IMR-90 (cell line): Measurements from ENCODE around the gene CDKN1C. TPM values are rescaled to one million over a fixed set of nuclear protein-coding genes. Genes with fewer than 3 reads are reported as not detected.

ENCODE experiments used
- ATAC-seq: fragments of 200-7000 bp; cut with Tn5 transposase; 2 replicates; pipeline ENCODE4 v1.9.1; 2020; ENCODE audit warnings: low read depth, mild to moderate bottlenecking, moderate library complexity
- BruUV-seq: library from RNA; stranded (reverse); fragments of 400-500 nt; replicated peaks from 2 replicates; lab custom pipeline; 2021; lab: Mats Ljungman, UMichigan
- CTCF ChIA-PET: fragments of 300-600 bp; formaldehyde crosslinking; extraction: SDS; loops from one replicate; lab custom pipeline; 2021; ENCODE audit warnings: antibody characterized with exemption; lab: Yijun Ruan, JAX
- POLR2A ChIA-PET: fragments of 300-600 bp; sonication (Branson Sonifier 250); formaldehyde crosslinking; loops from one replicate; lab custom pipeline; 2022; ENCODE audit warnings: antibody characterized with exemption; ENCODE audit not compliant: unreplicated experiment; lab: Charles Lee
- DNase-seq: peaks from one replicate; pipeline ENCODE4 v3.0.0; 2013
- H2AFZ ChIP-seq: replicated peaks from 2 replicates; pipeline ENCODE3; 2013; ENCODE audit warnings: low read length, mild to moderate bottlenecking; ENCODE audit not compliant: poor library complexity
- H2AK5ac ChIP-seq: 2 replicates; pipeline ENCODE4 v1.6.1; 2013; ENCODE audit warnings: low read depth, low read length, inconsistent platforms
- H2AK9ac ChIP-seq: replicated peaks from 2 replicates; pipeline ENCODE3; 2013; ENCODE audit warnings: mild to moderate bottlenecking, low read depth, low read length, moderate library complexity; ENCODE audit not compliant: poor library complexity
- H2BK120ac ChIP-seq: 2 replicates; pipeline ENCODE4 v1.6.1; 2013; ENCODE audit warnings: low read depth, low read length, inconsistent platforms
- H2BK15ac ChIP-seq: 3 replicates; pipeline ENCODE4 v1.6.1; 2013; ENCODE audit warnings: low read depth, low read length, inconsistent platforms
- H2BK20ac ChIP-seq: 2 replicates; pipeline ENCODE4 v1.6.1; 2013; ENCODE audit warnings: low read depth, mild to moderate bottlenecking, inconsistent platforms, low read length, moderate library complexity
- H2BK5ac ChIP-seq: 2 replicates; pipeline ENCODE4 v1.6.1; 2013; ENCODE audit warnings: mild to moderate bottlenecking, low read depth, low read length, inconsistent platforms; ENCODE audit not compliant: poor library complexity, severe bottlenecking
- H3K14ac ChIP-seq: replicated peaks from 2 replicates; pipeline ENCODE4 v1.6.1; 2013; ENCODE audit warnings: low read depth, low read length, inconsistent platforms
- H3K18ac ChIP-seq: 2 replicates; pipeline ENCODE4 v1.6.1; 2013; ENCODE audit warnings: low read depth, low read length, control low read depth
- H3K23ac ChIP-seq: 2 replicates; pipeline ENCODE4 v1.6.1; 2013; ENCODE audit warnings: low read depth, low read length, inconsistent platforms
- H3K27ac ChIP-seq: 2 replicates; pipeline ENCODE4 v1.5.1; 2013; ENCODE audit warnings: mild to moderate bottlenecking, control low read depth, low read length; ENCODE audit not compliant: insufficient read depth
- H3K27me3 ChIP-seq: 2 replicates; pipeline ENCODE4 v1.6.1; 2013; ENCODE audit warnings: low read length; ENCODE audit not compliant: control insufficient read depth, insufficient read depth
- H3K36me3 ChIP-seq: 2 replicates; pipeline ENCODE4 v1.6.1; 2013; ENCODE audit warnings: low read length, mixed read lengths; ENCODE audit not compliant: control insufficient read depth, insufficient read depth
- H3K4ac ChIP-seq: 2 replicates; pipeline ENCODE4 v1.6.1; 2013; ENCODE audit warnings: low read depth, low read length, inconsistent platforms
- H3K4me1 ChIP-seq: 2 replicates; pipeline ENCODE4 v1.6.1; 2013; ENCODE audit warnings: low read length, mixed read lengths; ENCODE audit not compliant: control insufficient read depth, insufficient read depth
- H3K4me2 ChIP-seq: 2 replicates; pipeline ENCODE4 v1.6.1; 2013; ENCODE audit warnings: low read depth, mild to moderate bottlenecking, control low read depth, low read length, moderate library complexity
- H3K4me3 ChIP-seq: 2 replicates; pipeline ENCODE4 v1.5.1; 2013; ENCODE audit warnings: low read depth, mild to moderate bottlenecking, control low read depth, low read length, moderate library complexity; ENCODE audit not compliant: insufficient read depth
- H3K56ac ChIP-seq: 2 replicates; pipeline ENCODE4 v1.6.1; 2013; ENCODE audit warnings: low read length, inconsistent platforms; ENCODE audit not compliant: insufficient read depth; ENCODE audit errors: extremely low read depth
- H3K79me1 ChIP-seq, 2 experiments: 2 replicates each; pipeline ENCODE4 v1.6.1; 2013; ENCODE audit warnings: low read length in 2 of 2, inconsistent platforms in 1 of 2, low read depth in 1 of 2
- H3K9ac ChIP-seq: 2 replicates; pipeline ENCODE4 v1.6.1; 2013; ENCODE audit warnings: low read depth, low read length, control low read depth
- H3K9me1 ChIP-seq: 2 replicates; pipeline ENCODE4 v1.6.1; 2013; ENCODE audit warnings: low read length, inconsistent platforms; ENCODE audit not compliant: insufficient read depth
- H3K9me3 ChIP-seq: 2 replicates; pipeline ENCODE4 v1.6.1; 2013; ENCODE audit warnings: low read length; ENCODE audit not compliant: control insufficient read depth, insufficient read depth
- H4K20me1 ChIP-seq: 2 replicates; pipeline ENCODE4 v1.6.1; 2013; ENCODE audit warnings: low read length, inconsistent platforms; ENCODE audit not compliant: insufficient read depth
- H4K5ac ChIP-seq: 2 replicates; pipeline ENCODE4 v1.6.1; 2013; ENCODE audit warnings: mild to moderate bottlenecking, low read depth, low read length, control low read depth
- H4K8ac ChIP-seq, 2 experiments: 2 replicates each; pipeline ENCODE4 v1.6.1; 2013; ENCODE audit warnings: low read depth in 2 of 2, low read length in 2 of 2, control low read depth in 1 of 2, inconsistent platforms in 1 of 2
- H4K91ac ChIP-seq: 2 replicates; pipeline ENCODE4 v1.6.1; 2013; ENCODE audit warnings: low read depth, low read length, inconsistent platforms; ENCODE audit not compliant: insufficient read depth
- BHLHE40 ChIP-seq: fragments of 150-350 bp; IDR thresholded peaks from 2 replicates; pipeline ENCODE4 v1.6.1; 2016; ENCODE audit warnings: mild to moderate bottlenecking, low read depth, low read length
- CEBPB ChIP-seq: IDR thresholded peaks from 2 replicates; pipeline ENCODE4 v1.6.1; 2012; ENCODE audit warnings: low read depth, low read length, improper control_type of control experiment
- ELK1 ChIP-seq: fragments of 150-350 bp; IDR thresholded peaks from 2 replicates; pipeline ENCODE4 v1.6.1; 2016; ENCODE audit warnings: low read depth, mild to moderate bottlenecking, low read length, moderate library complexity, borderline replicate concordance
- MAZ ChIP-seq: IDR thresholded peaks from 2 replicates; pipeline ENCODE4 v1.6.1; 2012; ENCODE audit warnings: low read depth, mild to moderate bottlenecking, low read length, improper control_type of control experiment, moderate library complexity, borderline replicate concordance
- NFE2L2 ChIP-seq: fragments of 150-350 bp; IDR thresholded peaks from 2 replicates; pipeline ENCODE4 v1.6.1; 2016; ENCODE audit warnings: low read depth, mild to moderate bottlenecking, low read length
- RCOR1 ChIP-seq: IDR thresholded peaks from 2 replicates; pipeline ENCODE4 v1.6.1; 2012; ENCODE audit warnings: mild to moderate bottlenecking, low read length, improper control_type of control experiment; ENCODE audit not compliant: insufficient replicate concordance
- RFX5 ChIP-seq: IDR thresholded peaks from 2 replicates; pipeline ENCODE4 v1.8.0; 2012; ENCODE audit warnings: low read depth, mild to moderate bottlenecking, low read length, moderate library complexity
- WGBS, 2 experiments: methylation state at CpG; one replicate each; pipeline versions ENCODE4 v1.1.5 to v1.1.7; 2013; ENCODE audit warnings: missing lambda C conversion rate in 2 of 2; ENCODE audit not compliant: insufficient read length in 1 of 2; ENCODE audit errors: extremely low coverage in 2 of 2; 5-methylcytosine and 5-hydroxymethylcytosine counted together
- dilution Hi-C: fragments of 300-500 bp; cut with HindIII; formaldehyde crosslinking; loops from one replicate; pipeline ENCODE4 v1.14.3; 2018; ENCODE audit warnings: low sequenced_read_pairs; ENCODE audit not compliant: unreplicated experiment
- in situ Hi-C: fragments of 300-500 bp; cut with MboI; formaldehyde crosslinking; loops from 3 replicates; pipeline ENCODE4 v1.14.3; 2019; ENCODE audit warnings: low sequenced_read_pairs, inconsistent platforms, mixed read lengths
- intact Hi-C: fragments of 100-400 bp; cut with micrococcal nuclease; formaldehyde crosslinking; loops from 2 replicates; pipeline ENCODE4 v1.10.0; 2022
- polyA plus RNA-seq, 3 experiments: library from polyadenylated mRNA; depleted of rRNA; stranded (reverse); fragments of >200 nt; gene quantifications; 2 replicates each; pipeline ENCODE4 v1.2.3, GENCODE V29; 2012; ENCODE audit warnings: low replicate concordance in 1 of 3
- total RNA-seq: library from RNA; depleted of rRNA; stranded (reverse); fragments of >200 nt; gene quantifications from 2 replicates; pipeline ENCODE4 v1.2.3, GENCODE V29; 2012

The CDKN1C gene
- total and polyA plus RNA-seq, 2 of the 4 experiments (the other 2 are of a cell fraction) = 1.6 to 3.0 TPM

- TF ChIP-seq BHLHE40 (no peak), RCOR1 (no peak), ELK1 (no peak), RFX5 (no peak), CEBPB (no peak), MAZ (no peak), NFE2L2 (no peak)
- Histone ChIP-seq H3K56ac (no peak overlapping the region), H3K4me3 (no peak overlapping the region), H3K18ac (no peak overlapping the region), H3K9ac (no peak overlapping the region), H3K14ac (no peak overlapping the region), H3K4me1 (peaks cover 2% of the 10 kb centered on the region; the same call in 1 of the 2 replicates), H2BK20ac (no peak overlapping the region), H3K9me1 (no peaks in the 10 kb centered on the region), H3K9me3 (no peaks in the 10 kb centered on the region), H2BK15ac (no peak overlapping the region), H3K4me2 (no peak overlapping the region), H2AK9ac (peak overlapping the region; percentile 55), H4K8ac (no peak overlapping the region), H4K91ac (no peak overlapping the region), H3K4ac (no peak overlapping the region), H3K27ac (no peak overlapping the region), H2BK120ac (no peak overlapping the region), H3K27me3 (peaks cover 22% of the 10 kb centered on the region), H3K79me1 (no peaks in the 10 kb centered on the region), H2AFZ (peak overlapping the region; percentile 41), H2BK5ac (no peak overlapping the region), H4K20me1 (no peaks in the 10 kb centered on the region), H3K36me3 (no peaks in the 10 kb centered on the region), H3K23ac (no peak overlapping the region), H2AK5ac (no peak overlapping the region), H4K5ac (no peak overlapping the region)
- in situ Hi-C loops = no loop called here
- dilution Hi-C loops = no loop called here
- ChIA-PET CTCF (no interaction called here), POLR2A (no interaction called here)
- WGBS, 2 experiments = 87% methylated on average over 14 of the region's 26 CpGs; no CpG with 5 or more reads in 1 of the 2 experiments
- BruUV-seq = no TSS peak
- DNase-seq (no peak), ATAC-seq (no peak)
- intact Hi-C loops = no loop called here
Observed at GRCh38 chr11:2841411-2842190, 44.0 kb downstream of the CDKN1C start.
